NT2/D1 (cell line): Measurements from ENCODE around the gene MRPL27.

Experiments used
- SUZ12 ChIP-seq: IDR thresholded peaks from 2 replicates; pipeline ENCODE4 v1.6.1; 2011; ENCODE audit not compliant: insufficient read length, insufficient read depth; ENCODE audit errors: extremely low read depth
- YY1 ChIP-seq: IDR thresholded peaks from 2 replicates; pipeline ENCODE4 v1.6.1; 2011; ENCODE audit not compliant: insufficient read length, insufficient read depth
- ZNF274 ChIP-seq: IDR thresholded peaks from 2 replicates; pipeline ENCODE4 v1.6.1; 2011; ENCODE audit warnings: mild to moderate bottlenecking, low read depth, low read length

GRCh38 chr17:50364061-50364458 lies 8.9 kb downstream of the MRPL27 start:
- no peak for TF ChIP-seq ZNF274
- TF ChIP-seq YY1 = no peak
- TF ChIP-seq SUZ12 = no peak
